ENCODE measurements around the gene MKNK1.

DNA sequence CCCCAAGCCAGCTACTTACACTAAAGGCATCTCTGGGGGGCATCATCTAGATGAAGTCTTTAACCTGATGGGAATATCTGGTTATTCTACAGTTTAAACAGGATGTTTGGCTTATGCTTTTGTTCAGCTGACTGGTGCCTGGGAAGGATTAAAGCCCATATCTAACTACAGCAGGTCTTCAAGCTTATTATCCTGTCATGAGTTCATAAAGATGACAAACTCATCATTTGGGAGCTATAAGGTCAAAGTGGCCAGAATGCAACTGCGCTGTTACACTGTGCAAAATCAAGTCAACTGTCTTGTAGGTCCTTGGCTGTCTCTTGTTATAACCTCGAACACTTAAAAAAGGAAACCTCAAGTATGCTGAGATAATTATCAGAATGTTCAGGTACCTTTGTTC, 31.1 kb upstream of the MKNK1 start:
- TF ChIP-seq POLR2A (IDR thresholded peaks at IDR 0.05; ENCODE audit: low read depth, low read length) (no peak), POLR2AphosphoS5 (IDR thresholded peaks at IDR 0.05; ENCODE audit: low read depth, low read length) (no peak)
